Stimulated activated CD4-positive, alpha-beta T cell treated with anti-CD3 and anti-CD28 coated beads, Interleukin-15, amount 100 ng/mL, for 48 hours (primary cell): Measurements from ENCODE around the gene BIRC7.

Experiments
- DNase-seq, 2 donors: peaks; one replicate each; pipeline ENCODE4 v3.0.0-alpha.2; 2020; ENCODE audit warnings: low read depth in 2 of 2

Gene BIRC7, protein sequence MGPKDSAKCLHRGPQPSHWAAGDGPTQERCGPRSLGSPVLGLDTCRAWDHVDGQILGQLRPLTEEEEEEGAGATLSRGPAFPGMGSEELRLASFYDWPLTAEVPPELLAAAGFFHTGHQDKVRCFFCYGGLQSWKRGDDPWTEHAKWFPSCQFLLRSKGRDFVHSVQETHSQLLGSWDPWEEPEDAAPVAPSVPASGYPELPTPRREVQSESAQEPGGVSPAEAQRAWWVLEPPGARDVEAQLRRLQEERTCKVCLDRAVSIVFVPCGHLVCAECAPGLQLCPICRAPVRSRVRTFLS

GRCh38 chr20:63235399-63235983 is at the start of gene BIRC7:
Gene BIRC7, plus strand, starts transcription at chr20:63235905. Its CDS starts 192 bp downstream, at chr20:63236097.
- DNase-seq = no peak

- DNase-seq = no peak
Observed at GRCh38 chr20:63186084-63186483, 49.6 kb upstream of the BIRC7 start.

GRCh38 chr20:63186528-63187316 is 49.0 kb upstream of the BIRC7 start:
- no peak for DNase-seq

DNA sequence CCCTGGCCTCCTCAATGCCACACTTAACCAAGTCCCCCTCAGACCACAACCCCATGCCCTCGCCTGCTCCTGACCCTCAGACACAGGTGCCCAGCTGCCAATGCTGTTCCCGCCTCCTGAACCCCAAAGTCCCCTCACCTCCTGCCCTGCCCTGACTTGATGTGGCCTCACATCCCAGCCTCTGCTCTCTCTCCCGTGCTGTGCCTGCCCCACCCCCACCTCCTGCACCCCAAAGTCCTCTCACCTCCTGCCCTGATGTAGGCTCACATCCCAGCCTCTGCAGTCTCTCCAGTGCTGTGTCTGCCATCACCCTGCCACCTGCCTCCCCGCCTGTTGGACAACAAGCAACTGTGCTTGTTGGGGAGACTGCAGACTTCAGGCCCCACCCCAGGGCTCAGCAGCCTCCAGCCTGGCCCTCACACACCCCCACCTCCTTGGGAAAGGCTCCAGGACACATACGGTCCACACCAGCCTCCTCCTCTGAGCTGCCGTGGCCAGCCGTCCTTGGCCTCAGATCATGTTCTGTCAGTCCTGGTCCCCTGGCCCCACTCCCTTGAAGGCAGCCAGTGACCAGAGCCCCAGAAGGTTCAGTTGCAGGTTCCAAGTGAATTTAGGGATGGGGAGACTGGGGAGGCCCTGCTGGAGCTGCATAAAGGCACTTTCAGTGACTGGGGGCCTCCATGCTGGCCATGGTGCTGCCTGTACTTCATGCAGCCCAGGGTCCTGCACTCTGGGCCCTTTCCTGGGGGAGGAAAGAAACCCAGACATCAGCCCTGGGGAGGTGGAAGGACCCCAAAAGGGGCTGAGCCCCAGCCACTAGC is 48.2 kb upstream of the BIRC7 start:
- no peak for DNase-seq

DNA sequence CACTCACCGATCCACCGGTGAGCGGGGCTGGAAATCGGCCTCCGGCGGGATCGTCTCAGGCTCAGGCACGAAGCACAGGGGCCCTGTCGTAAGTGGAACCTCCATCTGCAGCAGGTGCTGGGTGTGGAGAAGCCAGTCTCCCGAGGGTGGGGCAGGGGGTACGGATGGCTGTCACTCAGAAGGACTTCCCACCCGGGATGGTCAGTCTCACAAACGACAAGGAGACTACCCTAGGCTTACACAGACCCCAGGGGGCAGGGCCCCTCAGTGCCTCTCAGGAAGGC is 47.6 kb upstream of the BIRC7 start:
- DNase-seq = no peak

DNA sequence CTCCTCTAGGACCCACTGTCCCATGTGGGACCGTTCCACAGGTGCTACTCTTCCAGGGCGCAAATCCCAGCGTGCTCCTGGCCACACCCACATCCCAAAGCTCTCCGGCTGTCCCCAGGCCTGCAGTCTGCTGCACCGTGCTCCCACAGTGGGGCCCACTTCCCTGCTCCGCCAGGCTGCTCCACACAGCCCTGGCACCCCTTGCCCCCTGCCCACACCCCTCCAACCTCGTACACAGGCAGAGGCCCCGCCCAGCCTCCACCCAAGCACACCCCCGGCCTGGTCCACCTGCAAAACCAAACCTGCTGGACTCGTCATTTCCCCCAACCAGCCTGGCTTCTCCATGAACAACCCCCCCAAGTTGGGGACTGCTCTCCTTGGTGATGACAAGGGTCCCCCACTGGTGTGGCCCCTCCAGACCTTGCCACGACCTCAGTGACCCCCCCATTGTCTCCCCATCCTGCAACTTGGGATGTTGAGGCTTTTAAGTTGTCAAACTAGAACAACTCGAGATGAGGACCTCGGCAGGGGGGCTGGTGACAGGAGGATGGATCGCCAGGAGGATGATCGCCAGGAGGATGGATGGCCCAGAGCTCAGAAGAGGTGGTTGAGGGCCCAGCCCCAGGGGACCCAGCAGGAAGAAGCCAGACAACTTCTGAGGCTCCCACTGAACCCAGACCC is 46.9 kb upstream of the BIRC7 start:
- no peak for DNase-seq

DNA sequence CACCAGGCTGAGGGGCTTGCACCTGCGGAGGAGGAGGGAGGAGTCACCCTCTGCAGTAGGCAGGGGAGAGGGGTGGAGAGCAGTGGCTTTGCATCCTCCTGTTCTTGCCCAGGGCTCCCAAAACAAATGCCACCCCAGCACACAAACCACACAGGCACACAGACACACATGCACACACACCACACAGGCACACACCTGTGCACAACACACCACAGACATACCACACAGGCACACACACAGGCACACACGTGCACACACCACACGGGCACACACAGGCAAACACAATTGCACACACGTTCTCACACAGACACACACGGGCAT is 46.4 kb upstream of the BIRC7 start:
- no peak for DNase-seq

GRCh38 chr20:63189846-63190559 is 45.7 kb upstream of the BIRC7 start:
- no peak for DNase-seq

GRCh38 chr20:63190828-63191227 is 44.9 kb upstream of the BIRC7 start:
- DNase-seq = no peak

DNA sequence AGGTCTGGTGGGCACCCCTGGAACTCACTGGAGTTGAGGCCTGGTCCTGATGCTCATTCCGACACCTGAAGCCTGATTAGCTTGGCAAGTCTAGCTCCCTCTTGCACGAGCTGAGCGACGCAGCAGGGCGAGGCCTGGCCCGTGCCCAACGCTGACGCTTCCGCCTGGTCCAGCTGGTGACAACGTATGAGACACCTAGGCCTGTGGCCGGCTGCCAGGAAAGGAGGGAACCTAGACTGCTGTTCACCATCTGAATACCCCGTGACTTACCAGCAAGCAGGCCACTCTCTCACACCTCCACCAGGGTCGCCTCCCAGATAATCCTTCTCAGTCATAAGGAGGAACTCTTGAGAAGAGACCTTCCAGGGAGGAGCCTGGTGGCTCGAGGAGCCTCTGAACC is 44.3 kb upstream of the BIRC7 start:
- DNase-seq = no peak

DNA sequence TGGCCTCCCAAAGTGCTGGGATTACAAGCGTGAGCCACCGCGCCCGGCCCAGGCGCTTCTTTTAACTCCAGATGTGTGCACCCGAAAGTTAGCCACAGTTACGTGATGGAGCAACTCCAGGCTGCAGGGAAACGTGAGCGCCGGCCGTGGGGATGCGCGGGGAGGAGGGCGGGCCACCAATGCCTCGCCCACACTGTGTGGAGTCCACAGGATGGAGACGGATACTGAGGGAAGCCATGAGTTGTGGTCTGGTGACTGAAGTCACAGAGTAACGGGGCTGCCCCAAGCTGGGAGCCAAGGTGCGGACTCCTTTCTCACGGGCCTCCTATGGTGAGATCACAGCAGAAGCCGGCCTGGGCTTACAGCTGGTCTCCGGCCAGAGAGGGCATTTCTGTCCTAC is 43.0 kb upstream of the BIRC7 start:
- no peak for DNase-seq

- no peak for DNase-seq
Observed at GRCh38 chr20:63194007-63194796, 41.5 kb upstream of the BIRC7 start.

DNA sequence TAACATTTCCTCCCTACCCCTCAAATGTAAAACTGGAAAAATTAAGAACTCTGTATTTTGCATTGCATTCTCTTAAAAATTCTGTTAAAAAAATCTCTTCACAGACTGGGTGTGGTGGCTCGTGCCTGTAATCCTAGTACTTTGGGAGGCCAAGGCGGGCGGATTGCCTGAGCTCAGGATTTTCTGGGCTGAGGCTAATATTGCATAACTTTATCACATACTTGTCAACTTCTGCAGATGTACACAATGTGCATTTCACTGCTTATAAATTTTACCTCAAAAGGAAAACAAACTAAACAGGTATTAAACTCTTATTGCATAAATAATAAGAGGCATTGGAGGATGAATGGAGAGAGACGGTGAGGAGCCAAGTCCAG is 40.9 kb upstream of the BIRC7 start:
- DNase-seq = no peak

DNA sequence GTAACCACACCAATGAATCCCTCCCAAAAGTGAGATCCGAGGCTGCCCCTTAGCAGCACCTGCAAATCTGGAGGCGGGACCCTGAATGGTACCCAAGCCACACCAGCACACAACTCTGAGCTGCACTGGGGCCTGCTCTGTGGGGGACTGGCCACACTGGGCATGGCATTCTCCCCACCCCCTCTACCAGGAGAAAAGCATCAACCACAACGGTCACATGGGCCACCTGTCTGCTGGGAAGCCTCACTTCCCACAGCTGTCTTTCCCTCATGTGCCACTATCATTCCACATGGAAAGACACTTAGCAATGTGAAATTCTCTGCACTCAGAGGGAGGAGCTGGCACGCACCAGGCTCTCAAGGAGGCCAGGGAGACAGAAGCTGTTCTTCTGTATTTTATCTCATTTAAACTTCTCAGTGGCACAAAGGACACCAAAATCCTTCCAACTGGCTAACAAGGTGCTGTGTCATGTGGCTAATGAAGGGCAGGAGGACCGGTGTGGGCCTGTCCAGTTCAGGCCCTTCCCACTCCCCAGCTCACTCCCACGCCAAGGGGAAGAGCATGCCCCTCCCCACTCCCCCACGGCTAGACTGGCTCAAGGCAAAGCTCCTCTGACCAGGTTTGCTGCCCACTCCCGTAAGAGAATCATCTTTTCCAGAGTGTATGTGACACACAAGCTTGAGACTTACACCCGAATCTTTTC is 38.8 kb upstream of the BIRC7 start:
- DNase-seq = no peak

DNA sequence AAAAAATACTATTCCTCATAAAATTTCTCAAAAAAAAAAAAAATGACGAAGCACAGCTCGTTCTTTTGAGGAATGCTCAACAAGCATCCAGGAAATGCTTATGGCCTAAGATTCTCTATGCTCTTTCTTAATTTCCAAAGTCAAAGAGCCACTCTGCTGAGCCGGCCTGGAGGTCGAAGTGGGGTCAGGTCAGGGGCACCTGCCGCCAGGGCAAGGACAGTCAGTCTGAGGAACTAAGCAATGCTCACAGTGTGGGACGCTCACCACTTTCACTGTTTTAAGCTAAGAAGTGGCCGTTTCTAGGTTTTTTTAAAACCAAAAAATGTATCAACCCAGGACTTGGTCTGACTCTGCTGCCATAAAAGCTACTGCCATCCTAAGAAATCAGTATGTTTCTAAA is 37.1 kb upstream of the BIRC7 start:
- DNase-seq = no peak

- no peak for DNase-seq
Observed at GRCh38 chr20:63202021-63202420, 33.7 kb upstream of the BIRC7 start.

- DNase-seq = no peak
Observed at GRCh38 chr20:63202811-63203526, 32.7 kb upstream of the BIRC7 start.

- no peak for DNase-seq
Observed at GRCh38 chr20:63204362-63204761, 31.3 kb upstream of the BIRC7 start.

DNA sequence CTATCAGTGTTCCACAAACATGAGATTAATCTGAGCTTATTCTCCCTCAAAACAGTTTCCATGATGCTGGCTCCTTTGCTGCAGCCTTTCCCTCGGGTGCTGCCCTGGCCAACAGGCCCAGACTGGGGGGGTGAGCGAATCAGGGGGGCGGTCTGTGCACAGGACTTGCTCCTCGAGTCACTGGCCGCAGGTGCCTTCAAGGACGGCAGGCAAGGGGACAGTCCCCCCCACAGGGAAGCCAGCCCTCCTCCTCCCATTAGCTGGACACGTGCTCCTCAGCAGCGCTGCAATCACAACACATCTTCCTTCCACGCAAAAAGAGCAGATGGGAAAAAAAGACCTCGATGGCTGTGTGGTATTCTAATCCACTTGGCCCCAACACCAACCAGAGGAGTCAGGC is 29.8 kb upstream of the BIRC7 start:
- DNase-seq = no peak
